PC-9 (cell line): ENCODE data around the gene GOT1.

Experiments
- EZH2 ChIP-seq: fragments of 200-600 bp; sonication (generic); IDR thresholded peaks from 2 replicates; pipeline ENCODE4 v1.8.0; 2017; ENCODE audit warnings: antibody characterized with exemption, low read depth
- TF ChIP-seq, protein P1 (sequence below): fragments of 200-600 bp; sonication (generic); conservative IDR thresholded peaks from 2 replicates; pipeline ENCODE4 v1.6.1; 2017; ENCODE audit warnings: mixed run types, antibody characterized with exemption, mild to moderate bottlenecking, moderate library complexity

DNA sequence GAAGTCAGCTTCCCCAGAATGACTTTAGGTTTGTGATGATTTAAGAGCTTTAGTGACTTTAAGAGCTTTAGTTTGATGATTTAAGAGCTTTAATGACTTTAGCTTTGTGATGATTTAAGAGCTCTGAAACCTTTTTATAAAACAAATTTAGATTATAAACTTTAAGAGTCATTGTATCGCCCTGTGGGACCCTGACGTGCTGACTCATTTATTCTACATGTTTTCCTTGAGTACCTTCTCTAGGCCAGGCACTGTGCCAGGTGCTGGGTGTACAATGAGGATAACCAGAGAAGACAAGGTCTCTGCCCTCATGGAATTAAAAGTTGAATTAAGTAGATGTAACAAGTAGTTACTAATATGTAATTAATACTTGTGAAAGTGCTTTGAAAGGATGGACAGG lies 55.9 kb downstream of the GOT1 start:
- TF ChIP-seq, protein P1, sequence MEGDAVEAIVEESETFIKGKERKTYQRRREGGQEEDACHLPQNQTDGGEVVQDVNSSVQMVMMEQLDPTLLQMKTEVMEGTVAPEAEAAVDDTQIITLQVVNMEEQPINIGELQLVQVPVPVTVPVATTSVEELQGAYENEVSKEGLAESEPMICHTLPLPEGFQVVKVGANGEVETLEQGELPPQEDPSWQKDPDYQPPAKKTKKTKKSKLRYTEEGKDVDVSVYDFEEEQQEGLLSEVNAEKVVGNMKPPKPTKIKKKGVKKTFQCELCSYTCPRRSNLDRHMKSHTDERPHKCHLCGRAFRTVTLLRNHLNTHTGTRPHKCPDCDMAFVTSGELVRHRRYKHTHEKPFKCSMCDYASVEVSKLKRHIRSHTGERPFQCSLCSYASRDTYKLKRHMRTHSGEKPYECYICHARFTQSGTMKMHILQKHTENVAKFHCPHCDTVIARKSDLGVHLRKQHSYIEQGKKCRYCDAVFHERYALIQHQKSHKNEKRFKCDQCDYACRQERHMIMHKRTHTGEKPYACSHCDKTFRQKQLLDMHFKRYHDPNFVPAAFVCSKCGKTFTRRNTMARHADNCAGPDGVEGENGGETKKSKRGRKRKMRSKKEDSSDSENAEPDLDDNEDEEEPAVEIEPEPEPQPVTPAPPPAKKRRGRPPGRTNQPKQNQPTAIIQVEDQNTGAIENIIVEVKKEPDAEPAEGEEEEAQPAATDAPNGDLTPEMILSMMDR: no peak
- TF ChIP-seq EZH2: no peak
